ENCODE measurements around the gene BCAM. TPM values are rescaled to one million over a fixed set of nuclear protein-coding genes. Genes with fewer than 3 reads are reported as not detected.

BCAM gene, protein sequence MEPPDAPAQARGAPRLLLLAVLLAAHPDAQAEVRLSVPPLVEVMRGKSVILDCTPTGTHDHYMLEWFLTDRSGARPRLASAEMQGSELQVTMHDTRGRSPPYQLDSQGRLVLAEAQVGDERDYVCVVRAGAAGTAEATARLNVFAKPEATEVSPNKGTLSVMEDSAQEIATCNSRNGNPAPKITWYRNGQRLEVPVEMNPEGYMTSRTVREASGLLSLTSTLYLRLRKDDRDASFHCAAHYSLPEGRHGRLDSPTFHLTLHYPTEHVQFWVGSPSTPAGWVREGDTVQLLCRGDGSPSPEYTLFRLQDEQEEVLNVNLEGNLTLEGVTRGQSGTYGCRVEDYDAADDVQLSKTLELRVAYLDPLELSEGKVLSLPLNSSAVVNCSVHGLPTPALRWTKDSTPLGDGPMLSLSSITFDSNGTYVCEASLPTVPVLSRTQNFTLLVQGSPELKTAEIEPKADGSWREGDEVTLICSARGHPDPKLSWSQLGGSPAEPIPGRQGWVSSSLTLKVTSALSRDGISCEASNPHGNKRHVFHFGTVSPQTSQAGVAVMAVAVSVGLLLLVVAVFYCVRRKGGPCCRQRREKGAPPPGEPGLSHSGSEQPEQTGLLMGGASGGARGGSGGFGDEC
- 6.1 and 7.4 TPM in 2 replicates for total RNA-seq

DNA sequence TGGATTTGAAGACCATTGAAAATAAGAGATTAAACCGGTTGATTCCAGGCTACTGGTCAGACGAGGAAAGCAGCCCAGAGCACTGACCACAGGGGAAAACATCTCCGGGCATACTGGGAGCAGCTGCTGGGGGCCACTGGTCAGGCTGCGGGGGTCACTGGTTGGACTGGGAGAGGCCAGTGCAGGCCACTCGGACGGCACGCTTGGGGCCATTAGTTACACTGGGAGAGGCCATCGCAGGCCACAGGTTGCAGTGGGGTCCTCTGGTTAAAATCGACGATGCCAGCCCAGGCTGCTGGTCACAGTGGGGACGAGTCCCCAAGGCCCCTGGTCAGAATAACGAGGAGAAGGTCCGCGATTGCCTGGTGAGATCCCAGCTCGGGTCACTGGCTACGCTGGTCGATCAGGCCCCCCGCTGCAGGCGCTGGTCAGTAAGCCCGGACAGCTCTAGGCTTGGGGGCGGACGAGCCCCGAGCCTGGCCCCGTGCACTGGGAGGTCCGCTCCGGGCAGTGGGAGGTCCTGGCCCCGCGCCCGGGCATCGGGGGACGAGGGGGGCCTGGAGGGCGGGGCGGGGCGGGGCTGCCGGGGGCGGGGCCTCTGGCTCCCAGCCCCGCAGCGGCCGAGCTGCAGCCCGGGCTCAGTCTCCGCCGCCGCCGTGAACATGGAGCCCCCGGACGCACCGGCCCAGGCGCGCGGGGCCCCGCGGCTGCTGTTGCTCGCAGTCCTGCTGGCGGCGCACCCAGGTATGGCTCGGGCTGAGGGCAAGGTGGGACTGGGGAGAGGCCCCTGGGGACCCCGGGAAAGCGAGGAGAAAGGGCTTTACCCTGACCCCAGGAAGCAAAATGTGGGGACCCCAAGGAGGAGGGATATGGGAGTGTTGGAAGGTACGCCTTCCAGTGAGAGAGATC lies at the start of gene BCAM:
TSS of gene BCAM (plus strand) at position 641 of the 909 bp plus-strand sequence. CDS start at position 663, 22 bp downstream.

DNA sequence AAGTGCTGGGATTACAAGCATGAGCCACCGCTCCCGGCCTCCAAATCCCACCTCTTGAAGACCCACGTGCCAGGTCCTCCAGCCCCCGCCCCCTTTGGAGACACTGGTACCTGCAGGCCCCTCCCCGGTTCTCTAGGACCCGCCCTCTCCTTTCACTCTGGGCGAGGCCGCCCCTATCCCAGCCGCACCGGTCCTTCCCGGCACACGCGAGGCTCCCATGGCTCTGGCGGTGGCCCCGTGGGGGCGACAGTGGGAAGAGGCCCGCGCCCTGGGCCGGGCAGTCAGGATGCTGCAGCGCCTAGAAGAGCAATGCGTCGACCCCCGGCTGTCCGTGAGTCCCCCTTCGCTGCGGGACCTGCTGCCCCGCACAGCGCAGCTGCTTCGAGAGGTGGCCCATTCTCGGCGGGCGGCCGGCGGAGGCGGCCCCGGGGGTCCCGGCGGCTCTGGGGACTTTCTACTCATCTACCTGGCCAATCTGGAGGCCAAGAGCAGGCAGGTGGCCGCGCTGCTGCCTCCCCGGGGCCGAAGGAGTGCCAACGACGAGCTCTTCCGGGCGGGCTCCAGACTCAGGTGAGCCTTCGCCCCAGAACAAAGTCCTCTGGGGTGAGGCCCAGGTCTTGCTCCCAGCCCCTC lies 31.1 kb upstream of the BCAM start, which contains the start of gene CBLC:
TSS of gene CBLC (plus strand) at position 176 of the 633 bp plus-strand sequence. CDS start at position 218, 42 bp downstream.

DNA sequence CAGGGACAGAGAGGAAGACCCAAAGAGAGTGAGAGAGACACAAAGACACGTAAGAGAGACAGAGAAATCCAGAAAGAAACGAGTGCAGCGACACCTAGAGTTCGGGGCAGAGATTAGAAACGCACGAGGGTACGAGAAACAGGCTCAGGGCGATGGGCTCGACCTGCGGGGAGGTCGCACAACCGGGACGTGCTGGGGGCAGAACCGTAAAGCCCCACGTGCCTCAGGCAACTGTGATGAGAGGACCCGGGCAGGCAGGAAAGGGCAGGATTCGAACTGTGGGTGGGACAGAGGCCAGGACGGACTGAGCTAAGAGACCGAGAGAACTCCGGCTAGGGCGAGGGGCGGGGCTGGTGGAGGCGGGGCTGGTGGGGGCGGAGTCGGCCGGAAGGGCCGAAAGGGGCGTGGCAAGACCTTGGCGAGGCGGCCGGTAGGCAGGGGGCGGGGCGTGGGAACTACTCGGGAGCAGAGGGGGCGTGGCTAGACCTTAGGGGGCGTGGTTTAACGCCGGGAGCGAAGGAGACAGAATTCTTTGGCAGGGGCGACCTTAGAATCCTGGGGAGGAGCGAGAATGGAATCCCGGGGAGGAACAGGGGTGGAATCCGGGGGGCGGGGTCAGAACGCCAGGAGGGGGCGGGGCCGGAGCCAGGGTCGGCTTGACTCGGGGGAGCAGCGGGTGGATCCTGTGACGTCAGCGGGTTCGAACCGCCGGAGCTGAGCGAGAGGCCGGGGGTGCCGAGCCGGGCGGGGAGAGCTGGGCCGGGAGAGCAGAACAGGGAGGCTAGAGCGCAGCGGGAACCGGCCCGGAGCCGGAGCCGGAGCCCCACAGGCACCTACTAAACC lies 36.9 kb downstream of the BCAM start, which contains the start of gene NECTIN2:
TSS of gene NECTIN2 (plus strand) at position 686 of the 843 bp plus-strand sequence. CDS start 229 bp downstream, outside the sequence.

Small RNA genes lying within 50 kb of the gene (small RNA-seq; reads per million reads assigned to genes)
- 2.3 reads per million, percentile 72 among the genes with 10 or more reads in this experiment for gene RF00156 (ENCODE audit: low replicate concordance)

Other genes with a start within 250 kb of the BCAM start
- gene IGSF23, start 195.5 kb upstream of the BCAM start, total RNA-seq, result not detected in 2 replicates
- gene PVR, start 165.2 kb upstream of the BCAM start, total RNA-seq, result 95.6 and 162 TPM in 2 replicates
- 1.3 and 2.6 TPM in 2 replicates for gene CEACAM19, start 137.6 kb upstream of the BCAM start, total RNA-seq
- gene CEACAM16, start 110.0 kb upstream of the BCAM start, total RNA-seq, result under 0.01 TPM in 1 of 2 replicates, not detected in the other
- gene BCL3, start 60.4 kb upstream of the BCAM start, total RNA-seq, result 15.3 TPM in 2 replicates
- gene CBLC, start 31.2 kb upstream of the BCAM start, total RNA-seq, result 0.57 TPM in 1 of 2 replicates, not detected in the other
- gene NECTIN2, start 37.2 kb downstream of the BCAM start, total RNA-seq, result 127 and 152 TPM in 2 replicates
- gene TOMM40, start 82.2 kb downstream of the BCAM start, total RNA-seq, result 65.9 and 144 TPM in 2 replicates
- 5.9 and 18.4 TPM in 2 replicates for gene APOE, start 96.7 kb downstream of the BCAM start, total RNA-seq
- 0.57 and 4.4 TPM in 2 replicates for gene APOC1, start 105.5 kb downstream of the BCAM start, total RNA-seq
- gene APOC4, start 133.1 kb downstream of the BCAM start, total RNA-seq, result not detected in 2 replicates
- gene APOC2, start 136.9 kb downstream of the BCAM start, total RNA-seq, result not detected in 2 replicates
- 56.9 and 71.7 TPM in 2 replicates for gene CLPTM1, start 146.3 kb downstream of the BCAM start, total RNA-seq
- 18.9 and 27.4 TPM in 2 replicates for gene RELB, start 192.4 kb downstream of the BCAM start, total RNA-seq
- 27.1 and 30.1 TPM in 2 replicates for gene CLASRP, start 229.9 kb downstream of the BCAM start, total RNA-seq